Progenitor cell of endocrine pancreas (in vitro differentiated cells): ENCODE measurements around the gene TMC5. TPM values are rescaled to one million over a fixed set of nuclear protein-coding genes. Genes with fewer than 3 reads are reported as not detected.
"Not testable (repeated sequence)": the region's sequence is repeated elsewhere in the genome, so short reads cannot be mapped to it uniquely, and the experiment has no call there.

Source experiments
- DNase-seq: peaks from one replicate; pipeline ENCODE4 v3.0.0; 2021; ENCODE audit warnings: low spot score; ENCODE audit not compliant: unreplicated experiment
- H3K27ac Mint-ChIP-seq: 2 replicates; pipeline ENCODE4 v1.8.0; 2021; ENCODE audit warnings: mild to moderate bottlenecking, moderate library complexity, mixed read lengths
- H3K27me3 Mint-ChIP-seq: 2 replicates; pipeline ENCODE4 v1.8.0; 2021; ENCODE audit warnings: mixed read lengths
- H3K36me3 Mint-ChIP-seq: 2 replicates; pipeline ENCODE4 v1.8.0; 2022; ENCODE audit warnings: mixed read lengths; ENCODE audit not compliant: insufficient read depth
- H3K4me1 Mint-ChIP-seq: 2 replicates; pipeline ENCODE4 v1.8.0; 2021; ENCODE audit warnings: low read depth, mixed read lengths
- H3K4me3 Mint-ChIP-seq: 2 replicates; pipeline ENCODE4 v1.8.0; 2021; ENCODE audit warnings: low read depth, mild to moderate bottlenecking, moderate library complexity, mixed read lengths
- H3K9me3 Mint-ChIP-seq: 2 replicates; pipeline ENCODE4 v1.8.0; 2021; ENCODE audit warnings: low read depth, mixed read lengths
- CTCF ChIP-seq: fragments of 200-600 bp; sonication (generic); IDR thresholded peaks from one replicate; pipeline ENCODE4 v1.5.0; 2021; ENCODE audit warnings: antibody characterized with exemption, mild to moderate bottlenecking; ENCODE audit not compliant: unreplicated experiment
- total RNA-seq: library from RNA; stranded (reverse); gene quantifications from 2 replicates; pipeline ENCODE4 v1.2.1, GENCODE V29; 2021

Gene TMC5
- total RNA-seq, 1 donor from 2014 or later, result 9.9 TPM

- H3K9me3 Mint-ChIP-seq, result peaks cover 6% of the 10 kb centered on the region
- peak overlapping the region; percentile 88 for H3K27ac Mint-ChIP-seq
- no peak for TF ChIP-seq CTCF
- H3K4me3 Mint-ChIP-seq, result peak overlapping the region; percentile 88
- H3K4me1 Mint-ChIP-seq, result peaks cover 10% of the 10 kb centered on the region
- no peak for DNase-seq
- peaks cover 1% of the 10 kb centered on the region for H3K36me3 Mint-ChIP-seq
- H3K27me3 Mint-ChIP-seq, result no peaks in the 10 kb centered on the region
Measured at GRCh38 chr16:19411298-19411697, 6.4 kb upstream of the TMC5 start.

- not testable (repeated sequence) for H3K36me3 Mint-ChIP-seq, H3K9me3 Mint-ChIP-seq, H3K27me3 Mint-ChIP-seq, H3K4me1 Mint-ChIP-seq, DNase-seq, H3K27ac Mint-ChIP-seq
- peak overlapping the region; percentile 42 for H3K4me3 Mint-ChIP-seq
Measured at GRCh38 chr16:19412055-19412454, 5.6 kb upstream of the TMC5 start.

GRCh38 chr16:19415461-19415860 lies 2.2 kb upstream of the TMC5 start:
- H3K27me3 Mint-ChIP-seq, result peaks cover 3% of the 10 kb centered on the region

GRCh38 chr16:19415918-19416317 lies 1.8 kb upstream of the TMC5 start:
- no peak overlapping the region for H3K4me3 Mint-ChIP-seq
- peaks cover 3% of the 10 kb centered on the region for H3K27me3 Mint-ChIP-seq
- no peak for DNase-seq
- H3K27ac Mint-ChIP-seq, result peak overlapping the region; percentile 47
- H3K4me1 Mint-ChIP-seq, result peaks cover 7% of the 10 kb centered on the region
- H3K9me3 Mint-ChIP-seq, result peaks cover 3% of the 10 kb centered on the region
- TF ChIP-seq CTCF, result no peak
- peaks cover 5% of the 10 kb centered on the region for H3K36me3 Mint-ChIP-seq

More at GRCh38 chr16:19415461-19415860, 2.2 kb upstream of the TMC5 start:
- Mint-ChIP-seq H3K4me1 (peaks cover 8% of the 10 kb centered on the region), H3K36me3 (peaks cover 3% of the 10 kb centered on the region), H3K9me3 (no peaks in the 10 kb centered on the region), H3K27ac (no peak overlapping the region), H3K4me3 (no peak overlapping the region)
- no peak for TF ChIP-seq CTCF
- no peak for DNase-seq

- Mint-ChIP-seq H3K4me1 (peaks cover 5% of the 10 kb centered on the region), H3K9me3 (peaks cover 7% of the 10 kb centered on the region), H3K27ac (no peak overlapping the region), H3K27me3 (peaks cover 3% of the 10 kb centered on the region), H3K36me3 (peaks cover 11% of the 10 kb centered on the region), H3K4me3 (no peak overlapping the region)
- TF ChIP-seq CTCF, result no peak
- no peak for DNase-seq
Measured at GRCh38 chr16:19418200-19418599, 517 bp downstream of the TMC5 start.

- no peak for TF ChIP-seq CTCF
- Mint-ChIP-seq H3K4me1 (peaks cover 5% of the 10 kb centered on the region), H3K9me3 (peaks cover 7% of the 10 kb centered on the region), H3K27ac (no peak overlapping the region), H3K4me3 (no peak overlapping the region), H3K27me3 (peaks cover 3% of the 10 kb centered on the region), H3K36me3 (peaks cover 11% of the 10 kb centered on the region)
- DNase-seq, result no peak
Measured at GRCh38 chr16:19419698-19420075, 2.0 kb downstream of the TMC5 start.
